GM19351 (cell line): Measurements from ENCODE around the gene PLB1.

Experiments used
- ATAC-seq: cut with Tn5 transposase; IDR thresholded peaks from one replicate; pipeline ENCODE4 v1.9.1; 2021; ENCODE audit warnings: mild to moderate bottlenecking, moderate library complexity; ENCODE audit not compliant: unreplicated experiment

The PLB1 gene

DNA sequence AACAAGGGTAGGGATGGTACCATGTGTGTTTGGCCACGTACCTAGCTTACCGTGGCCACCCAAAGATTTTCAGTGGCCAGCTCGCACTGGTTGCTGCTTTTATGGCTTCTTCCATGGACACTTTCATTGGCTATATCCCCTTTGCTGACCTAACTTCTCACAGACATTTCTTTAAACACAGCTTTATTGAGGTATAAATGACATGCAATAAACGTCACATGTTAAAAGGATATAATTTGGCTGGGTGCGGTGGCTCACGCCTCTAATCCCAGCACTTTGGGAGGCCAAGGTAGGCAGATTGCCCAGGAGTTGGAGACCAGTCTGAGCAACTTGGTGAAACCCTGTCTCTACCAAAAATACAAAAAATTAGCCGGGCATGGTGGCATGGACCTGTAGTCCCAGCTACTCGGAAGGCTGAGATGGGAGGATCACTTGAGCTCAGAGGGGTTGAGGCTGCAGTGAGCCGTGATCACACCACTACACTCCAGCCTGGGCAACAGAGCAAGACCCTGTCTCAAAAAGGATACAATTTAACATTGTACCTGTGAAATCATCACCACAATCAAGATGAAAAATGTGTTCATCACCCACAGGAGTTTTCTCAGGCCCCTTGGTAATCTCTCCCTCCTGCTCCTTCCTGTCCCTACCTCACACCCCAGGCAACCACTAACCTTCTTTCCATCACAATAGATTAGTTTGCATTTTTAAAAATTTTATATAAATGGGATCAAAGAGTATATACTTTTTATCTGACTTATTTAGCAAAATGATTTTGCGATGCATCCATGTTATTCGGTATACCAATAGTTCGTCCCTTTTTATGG is 127.9 kb downstream of the PLB1 start:
- no peak for ATAC-seq

DNA sequence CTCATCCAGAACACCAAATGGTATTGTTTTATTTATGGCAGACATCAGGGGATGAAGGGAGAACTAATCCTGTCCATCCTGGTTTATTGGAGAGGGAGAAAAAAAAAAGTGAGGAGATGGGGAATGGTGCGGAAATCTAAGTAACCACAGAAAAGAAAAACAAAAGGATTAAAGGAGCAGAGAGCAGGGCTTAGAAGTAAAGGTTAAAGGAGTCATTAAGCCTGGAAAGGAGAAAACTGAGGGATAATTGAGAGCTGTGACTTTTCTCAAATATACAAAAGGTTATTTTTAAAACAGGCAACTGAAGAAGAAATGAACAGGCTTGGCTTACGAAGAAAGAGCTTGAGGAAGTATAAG is 128.6 kb downstream of the PLB1 start:
- ATAC-seq = no peak

DNA sequence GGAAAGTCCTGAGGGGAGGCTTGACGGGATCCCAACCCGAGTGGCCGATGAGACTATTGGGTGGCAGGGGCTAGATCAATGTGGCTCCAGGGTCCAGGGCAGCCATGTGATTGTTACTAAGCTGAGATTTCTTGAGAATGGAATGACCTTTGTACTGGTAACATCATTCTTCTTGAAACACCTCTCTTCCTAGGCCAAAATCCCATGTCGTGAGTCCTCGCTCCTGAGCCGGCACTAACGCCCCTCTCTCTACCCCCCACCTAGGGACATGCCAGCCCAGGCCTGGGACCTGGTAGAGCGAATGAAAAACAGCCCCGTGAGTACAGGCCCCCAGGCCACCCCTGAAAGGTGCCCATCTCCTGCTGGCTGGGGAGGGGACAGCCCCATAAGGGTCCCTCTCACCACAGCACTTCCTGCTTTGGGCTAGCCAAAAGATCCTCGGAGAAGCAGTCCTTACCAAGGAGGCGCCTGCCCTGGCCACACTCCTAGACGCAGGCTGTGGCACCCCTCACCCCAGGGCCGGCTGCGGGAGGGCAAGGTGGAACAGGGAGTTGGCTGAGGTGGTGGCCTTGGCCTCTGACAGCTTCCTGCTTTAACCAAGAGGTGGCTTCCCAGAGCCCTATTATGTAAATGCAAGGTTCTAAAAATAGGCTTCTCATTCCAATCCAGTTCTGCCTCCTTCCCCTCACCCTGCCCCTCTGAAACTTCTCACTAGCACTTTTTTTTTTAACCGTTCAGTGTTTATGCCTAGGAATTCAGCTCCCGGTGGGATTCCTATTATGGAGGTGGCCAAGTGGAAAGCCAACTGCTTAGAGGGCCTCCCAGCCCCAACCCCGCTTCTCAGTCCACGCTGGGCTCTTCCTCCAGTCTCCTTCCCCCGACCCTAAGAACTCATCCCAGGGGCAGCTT is 129.2 kb downstream of the PLB1 start:
- no peak for ATAC-seq

DNA sequence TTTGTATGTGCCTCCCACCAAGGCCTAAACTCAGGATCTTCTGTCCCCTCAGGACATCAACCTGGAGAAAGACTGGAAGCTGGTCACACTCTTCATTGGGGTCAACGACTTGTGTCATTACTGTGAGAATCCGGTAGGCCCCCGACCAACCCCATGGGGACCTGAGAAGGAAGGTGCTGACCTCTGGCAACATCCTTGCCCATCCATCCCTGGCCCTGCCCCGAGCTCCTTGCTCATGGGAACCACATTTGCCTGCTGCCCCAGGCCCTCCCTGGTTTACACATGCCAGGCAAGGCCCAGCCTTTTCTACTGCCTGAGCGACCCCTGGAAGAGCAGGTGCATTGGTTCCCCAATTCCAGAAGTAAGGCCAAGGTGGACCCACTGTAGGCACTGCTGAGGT is 130.5 kb downstream of the PLB1 start:
- ATAC-seq = no peak

DNA sequence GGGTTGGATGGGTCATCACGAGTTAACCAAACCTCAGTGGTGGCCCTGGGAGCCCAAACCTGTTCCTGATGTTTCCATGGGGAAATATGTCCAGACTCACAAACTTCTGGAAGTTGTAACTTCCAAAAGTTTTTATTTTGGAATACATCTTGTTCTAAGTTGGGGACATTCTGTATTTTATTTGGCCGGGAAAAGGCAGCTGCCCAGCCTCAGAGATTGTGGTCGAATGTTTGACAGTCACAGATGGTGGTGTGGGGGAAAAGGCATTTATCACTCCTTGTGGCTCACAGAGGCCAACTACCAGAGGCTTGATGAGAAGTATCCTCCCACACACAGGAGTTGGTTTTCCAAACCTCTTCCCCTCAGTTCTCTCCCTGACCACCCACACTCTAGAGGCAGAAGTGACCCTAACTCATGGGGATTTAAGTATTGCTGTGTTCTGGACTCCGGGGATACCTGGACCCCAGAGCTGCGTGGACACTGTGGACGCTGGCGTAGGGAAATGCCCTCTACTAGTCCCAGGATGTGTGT is 131.1 kb downstream of the PLB1 start:
- no peak for ATAC-seq

DNA sequence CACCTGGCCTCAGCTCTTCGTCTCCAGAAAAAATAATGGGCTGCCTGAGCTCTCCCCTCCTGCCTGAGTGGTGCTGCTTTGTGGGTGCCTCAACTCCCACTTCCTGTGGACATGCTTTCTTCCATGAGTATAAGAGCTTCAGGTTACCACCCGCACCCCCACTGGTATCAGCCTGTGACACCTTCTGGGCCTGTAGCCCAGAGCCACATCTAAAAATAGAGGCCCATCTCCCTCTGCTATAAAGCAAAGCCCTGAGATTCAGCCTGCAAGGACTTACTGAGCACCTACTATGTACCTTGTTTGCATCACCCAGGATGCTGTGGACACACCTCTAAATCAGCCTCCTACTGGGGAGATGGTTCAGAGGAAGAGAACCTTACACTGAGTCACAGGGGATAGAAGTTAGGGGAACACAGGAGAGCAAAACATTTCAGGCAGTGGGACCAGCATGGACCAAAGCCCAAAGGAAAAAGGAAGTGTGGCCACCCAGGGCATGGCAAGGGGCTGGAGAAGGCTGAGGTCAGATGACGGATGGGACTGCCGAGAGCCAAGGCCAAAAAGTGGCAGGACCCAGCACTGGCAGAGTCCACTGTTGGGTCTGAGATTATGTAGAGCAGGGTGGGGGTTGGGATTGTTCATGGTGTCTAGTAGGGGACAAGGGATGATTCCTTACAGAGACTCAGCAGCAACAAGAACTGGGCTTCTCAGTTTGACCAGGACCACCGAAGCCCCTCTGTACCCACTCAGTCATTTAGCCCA is 132.0 kb downstream of the PLB1 start:
- no peak for ATAC-seq

DNA sequence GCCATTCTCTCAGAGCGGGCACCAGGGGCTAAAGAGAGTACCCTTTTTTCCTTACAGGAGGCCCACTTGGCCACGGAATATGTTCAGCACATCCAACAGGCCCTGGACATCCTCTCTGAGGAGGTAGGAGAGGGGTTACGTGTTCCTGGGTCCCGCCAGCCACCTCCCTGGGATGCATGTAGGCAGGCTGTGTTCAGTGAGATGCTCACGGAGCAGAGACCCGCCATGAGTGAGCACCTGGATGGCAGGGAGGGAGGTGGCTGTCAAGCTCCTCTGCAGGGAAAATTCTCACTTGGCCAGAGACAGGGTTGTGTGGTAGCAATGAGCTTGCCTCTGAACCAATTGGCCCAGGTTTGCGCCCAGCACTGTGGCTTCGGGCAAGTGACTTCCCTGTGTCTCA is 132.6 kb downstream of the PLB1 start:
- no peak for ATAC-seq

DNA sequence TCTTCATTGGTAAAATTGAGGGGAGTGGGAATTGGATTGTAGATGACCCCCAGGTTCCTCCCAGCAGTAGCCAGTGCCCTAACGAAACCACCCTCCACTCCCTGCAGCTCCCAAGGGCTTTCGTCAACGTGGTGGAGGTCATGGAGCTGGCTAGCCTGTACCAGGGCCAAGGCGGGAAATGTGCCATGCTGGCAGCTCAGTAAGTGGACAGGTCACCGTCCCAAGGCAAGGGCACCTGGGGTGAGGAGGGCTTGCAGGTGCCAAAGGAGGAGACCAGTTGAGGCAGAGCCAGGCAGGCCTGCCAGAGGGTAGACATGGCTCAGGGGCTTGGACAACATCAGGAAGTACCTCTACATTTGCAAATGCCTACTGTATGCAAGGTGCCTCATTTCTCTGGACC is 133.1 kb downstream of the PLB1 start:
- ATAC-seq = no peak

DNA sequence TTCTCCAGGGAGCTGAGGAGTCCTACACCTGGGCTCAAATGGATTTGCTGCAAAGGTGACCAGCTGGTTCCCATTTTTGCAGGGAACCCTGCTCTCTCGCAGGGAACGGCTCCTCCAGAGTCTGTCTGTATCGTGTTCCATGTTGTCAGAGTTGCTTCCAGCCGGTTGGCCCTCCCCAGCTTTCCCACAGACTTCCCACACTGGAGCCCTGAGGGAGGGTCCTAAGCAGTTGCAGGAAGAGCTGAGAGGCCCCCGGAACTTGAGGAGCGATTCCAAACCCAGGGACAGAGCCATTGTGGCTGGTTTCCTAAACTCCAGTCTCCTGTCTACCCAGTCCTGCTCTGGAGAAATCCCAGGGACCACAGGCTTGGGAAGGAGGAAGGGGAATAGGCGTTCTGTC is 134.1 kb downstream of the PLB1 start:
- no peak for ATAC-seq

DNA sequence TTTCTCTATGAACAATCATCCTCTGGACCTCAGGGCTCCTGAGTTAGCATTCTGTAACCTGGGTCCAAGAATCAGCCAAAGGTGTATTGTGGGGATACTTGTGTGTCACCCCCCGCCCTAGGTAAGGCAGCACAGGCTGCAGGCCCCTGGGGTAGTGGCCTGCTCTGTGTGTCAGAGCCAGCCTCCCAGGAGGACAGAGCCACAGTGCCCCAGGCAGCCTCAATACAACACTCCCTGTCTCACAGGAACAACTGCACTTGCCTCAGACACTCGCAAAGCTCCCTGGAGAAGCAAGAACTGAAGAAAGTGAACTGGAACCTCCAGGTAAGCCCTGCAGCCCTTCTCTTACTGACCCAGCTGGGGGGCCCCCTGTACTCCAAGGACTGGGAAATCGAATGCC is 134.5 kb downstream of the PLB1 start:
- no peak for ATAC-seq

DNA sequence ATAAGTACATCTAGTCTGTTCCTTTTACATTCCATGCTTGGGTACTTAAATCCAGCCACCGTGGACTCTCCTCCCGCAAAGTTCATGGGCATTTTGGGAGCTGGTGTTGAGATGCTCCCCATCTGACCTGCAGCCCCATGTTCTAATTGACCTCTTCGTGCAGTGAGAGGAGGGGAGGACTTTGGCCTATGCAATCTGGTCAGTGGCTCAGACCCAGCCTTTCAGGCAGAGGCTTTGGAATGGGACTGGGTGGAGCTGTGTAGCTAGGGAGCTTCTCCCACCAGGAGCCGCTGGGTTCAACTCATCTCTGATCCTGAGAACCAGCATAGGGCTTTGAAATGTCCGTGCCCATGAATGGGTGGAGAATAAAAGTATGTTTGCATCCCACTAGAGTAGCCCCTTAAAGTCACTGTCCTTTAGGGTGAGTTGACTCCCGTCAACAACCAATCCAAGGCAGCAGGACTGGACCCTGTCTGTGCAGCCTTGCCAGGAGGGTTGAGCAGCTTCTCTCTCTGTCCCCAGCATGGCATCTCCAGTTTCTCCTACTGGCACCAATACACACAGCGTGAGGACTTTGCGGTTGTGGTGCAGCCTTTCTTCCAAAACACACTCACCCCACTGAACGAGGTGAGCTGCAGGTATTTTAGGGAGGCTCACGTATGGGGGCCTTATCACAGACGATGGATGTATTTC is 135.8 kb downstream of the PLB1 start:
- no peak for ATAC-seq

DNA sequence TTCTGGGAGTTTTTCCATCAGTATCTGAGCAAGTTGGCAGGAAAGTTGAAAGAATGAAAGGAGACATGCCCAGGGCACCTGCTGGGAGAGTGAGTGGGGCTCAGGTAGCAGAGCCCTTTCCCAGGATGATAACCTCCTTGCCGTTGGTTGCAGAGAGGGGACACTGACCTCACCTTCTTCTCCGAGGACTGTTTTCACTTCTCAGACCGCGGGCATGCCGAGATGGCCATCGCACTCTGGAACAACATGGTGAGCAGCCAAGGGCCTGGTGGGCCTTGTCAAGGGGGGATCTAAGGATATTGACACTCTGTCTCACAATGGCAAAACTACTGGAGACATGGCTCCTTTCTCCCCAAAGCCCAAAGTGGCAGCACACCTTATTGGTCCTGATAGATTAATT is 136.9 kb downstream of the PLB1 start:
- ATAC-seq = no peak

DNA sequence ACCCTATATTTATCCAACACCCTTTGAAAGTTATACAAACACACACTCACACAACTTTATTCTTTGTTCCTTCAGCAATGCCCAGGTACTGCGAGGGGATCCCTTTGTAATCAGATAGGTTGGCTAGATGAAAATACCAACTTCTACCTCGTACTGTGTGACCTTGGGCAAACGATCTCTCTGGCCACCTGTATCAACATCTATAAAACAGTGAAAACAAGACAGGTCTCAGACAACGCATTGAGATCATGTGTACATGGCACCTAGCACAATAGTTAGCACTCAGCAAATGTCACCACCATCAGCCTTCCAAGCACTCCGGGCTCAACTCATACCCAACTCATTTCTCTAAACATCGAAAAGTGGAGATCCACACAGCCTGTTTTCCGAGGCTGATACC is 137.3 kb downstream of the PLB1 start:
- ATAC-seq = no peak

DNA sequence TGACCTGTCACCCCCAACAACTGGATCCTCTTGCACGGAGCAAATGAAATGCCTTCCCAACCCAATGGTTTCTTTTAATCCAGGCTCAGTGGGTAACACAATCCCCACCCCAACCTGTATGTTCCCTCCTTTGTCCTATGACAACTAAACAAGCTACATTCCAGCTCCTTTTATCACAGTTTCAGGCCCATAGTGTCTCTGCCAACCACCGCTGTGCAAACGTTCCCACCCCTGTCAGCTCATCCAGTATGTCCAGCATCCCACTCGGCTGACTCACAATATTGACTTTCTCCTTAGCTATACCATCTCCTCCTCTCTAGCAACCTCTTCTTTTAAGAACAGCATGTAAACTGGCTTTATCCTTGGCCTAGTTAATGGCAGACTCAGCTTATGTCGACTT is 137.9 kb downstream of the PLB1 start:
- ATAC-seq = no peak

DNA sequence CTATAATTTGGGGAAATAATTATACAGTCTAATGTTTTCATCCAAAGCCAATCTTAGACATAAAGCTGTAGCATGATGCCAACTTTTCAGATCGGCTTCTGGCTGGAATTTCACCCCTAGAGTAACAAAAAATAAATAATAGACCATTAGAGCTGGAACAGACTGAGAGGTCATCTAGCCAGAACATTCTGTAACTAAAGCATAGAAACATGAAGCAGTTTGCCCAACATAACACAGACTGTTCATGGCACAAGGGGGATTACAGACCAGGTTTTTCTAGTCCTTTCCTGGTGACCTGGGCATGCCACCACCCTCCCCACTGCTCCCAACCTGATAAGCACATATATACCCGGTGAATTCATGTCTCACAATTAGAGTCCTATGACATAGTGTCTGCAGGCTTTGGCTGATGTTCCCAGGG is 139.3 kb downstream of the PLB1 start:
- no peak for ATAC-seq

DNA sequence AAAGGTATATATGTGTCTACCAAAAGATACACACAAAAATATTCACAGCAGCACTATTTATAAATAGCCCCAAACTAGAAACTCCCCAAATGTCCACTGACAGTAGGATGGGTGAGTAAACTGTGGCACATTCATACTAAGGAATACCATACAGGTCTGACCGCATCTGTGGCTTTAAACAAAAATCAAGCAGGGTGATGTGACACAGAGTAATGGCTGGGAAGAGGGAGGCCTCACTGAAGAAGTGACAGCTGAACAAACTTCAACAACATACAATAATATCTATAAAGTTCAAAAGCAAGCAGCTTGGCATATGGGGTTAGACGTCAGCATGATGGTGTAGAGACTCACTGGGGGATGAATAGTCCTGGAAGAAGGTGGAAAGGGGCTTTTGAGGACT is 140.6 kb downstream of the PLB1 start:
- no peak for ATAC-seq

DNA sequence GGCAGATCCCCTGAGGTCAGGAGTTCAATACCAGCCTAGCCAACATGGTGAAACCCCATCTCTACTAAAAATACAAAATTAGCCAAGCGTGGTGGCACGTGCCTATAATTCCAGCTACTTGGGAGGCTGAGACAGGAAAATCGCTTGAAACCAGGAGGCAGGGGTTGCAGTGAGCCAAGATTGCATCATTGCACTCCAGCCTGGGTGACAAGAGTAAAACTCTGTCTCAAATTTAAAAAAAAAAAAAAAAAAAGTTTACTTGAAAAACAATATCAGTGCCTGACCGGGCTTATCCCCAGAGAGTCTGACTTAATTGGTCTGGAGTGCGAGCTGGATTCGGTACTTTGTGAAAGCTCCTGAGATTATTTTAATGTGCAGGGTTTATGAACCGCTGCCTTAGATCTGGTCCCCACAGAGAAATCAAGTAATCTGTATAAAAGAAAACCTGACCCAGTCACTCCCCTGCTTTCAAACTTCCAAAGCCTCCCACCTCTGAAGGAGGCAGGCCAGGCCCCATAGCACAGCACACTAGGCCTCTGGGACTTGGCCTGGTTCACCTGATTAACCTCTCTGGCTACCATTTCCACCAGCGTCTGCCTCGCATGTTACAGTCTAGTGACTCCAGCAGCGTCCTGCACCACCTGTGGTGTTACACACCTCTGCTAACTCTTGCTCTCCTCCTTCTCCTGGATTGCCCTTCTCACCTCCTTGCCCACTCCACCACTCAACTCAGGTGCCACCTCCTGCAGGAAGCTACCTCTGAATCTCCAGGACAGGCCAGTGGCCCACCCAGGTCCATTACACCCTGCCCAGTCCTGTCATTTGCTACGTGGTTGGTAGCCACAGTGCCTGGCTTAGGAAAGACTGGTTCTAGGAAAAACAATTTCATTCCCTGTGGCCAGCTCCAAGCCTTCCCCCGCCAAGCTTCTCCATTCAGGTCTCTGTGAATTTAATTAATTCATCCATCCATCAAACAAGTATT is 141.5 kb downstream of the PLB1 start:
- ATAC-seq = no peak

DNA sequence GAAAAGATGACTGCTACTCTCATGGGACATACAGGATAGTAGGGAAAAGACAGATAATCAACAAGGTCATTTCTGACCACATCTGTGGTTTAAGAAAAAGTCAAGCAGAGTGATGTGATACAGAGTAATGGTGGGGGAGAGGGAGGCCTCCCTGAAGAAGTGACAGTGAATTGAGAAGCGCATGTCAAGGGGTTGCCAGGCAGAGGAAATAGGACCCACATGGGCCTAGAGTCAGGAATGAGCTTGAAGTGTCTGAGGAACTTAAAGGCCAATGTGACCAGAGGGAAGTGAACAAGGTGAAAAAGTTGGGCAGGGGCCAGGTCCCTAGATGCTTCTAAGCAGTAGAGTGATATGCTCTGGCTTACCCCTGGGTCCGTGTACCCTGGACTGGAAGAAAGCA is 142.2 kb downstream of the PLB1 start:
- no peak for ATAC-seq

DNA sequence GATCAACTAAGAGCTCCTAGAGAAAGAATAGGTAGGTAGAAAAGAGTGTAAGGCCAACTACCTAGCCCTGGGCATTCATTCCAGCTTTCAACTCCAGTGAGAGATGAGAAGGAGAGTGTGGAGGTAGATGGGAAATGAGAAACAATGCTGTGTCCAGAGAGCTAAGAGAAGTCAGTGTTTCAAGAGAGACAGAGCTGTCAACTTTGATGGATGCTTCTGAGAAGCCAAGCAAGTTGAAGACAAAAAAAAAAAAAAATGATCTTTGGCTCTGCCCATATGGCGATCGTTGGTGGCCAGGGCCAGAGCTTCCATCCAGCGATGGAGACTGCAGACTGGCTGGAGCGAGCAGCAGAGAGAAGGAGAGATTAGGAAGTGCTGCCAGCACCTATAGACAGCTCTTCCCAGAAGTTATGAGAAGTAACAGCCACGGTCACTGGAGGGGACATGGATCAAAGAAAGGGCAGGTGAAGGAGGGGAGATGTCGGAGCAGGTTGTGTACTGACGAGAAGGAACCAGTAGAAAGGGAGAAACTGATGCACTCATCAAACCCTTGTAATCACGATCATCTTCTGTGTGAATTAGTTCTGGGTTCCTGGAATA is 143.3 kb downstream of the PLB1 start:
- no peak for ATAC-seq
